ENCODE data around the gene PCDHGA12.
"Not testable (repeated sequence)": the region's sequence is repeated elsewhere in the genome, so short reads cannot be mapped to it uniquely, and the experiment has no call there.

GRCh38 chr5:141415275-141415618 lies 15.1 kb upstream of the PCDHGA12 start:
- TF ChIP-seq CTCF, POLR2A (IDR thresholded peaks at IDR 0.05): not testable (repeated sequence)
